Right renal cortex interstitium (tissue), 3 donors: ENCODE data around the gene CEMIP. TPM values are rescaled to one million over a fixed set of nuclear protein-coding genes. Genes with fewer than 3 reads are reported as not detected.

Experiments
- DNase-seq, 3 donors: peaks; one replicate each; pipeline ENCODE4 v3.0.0-alpha.2; 2013; ENCODE audit warnings: low read depth in 3 of 3, low spot score in 2 of 3
- polyA plus RNA-seq, 3 donors: library from polyadenylated mRNA; unstranded; fragments of 120-200 nt; gene quantifications; one replicate each; pipeline ENCODE4 v1.2.1, GENCODE V29; 2013; ENCODE audit not compliant: insufficient read length in 3 of 3

The CEMIP gene
- polyA plus RNA-seq, 3 donors: 1.9 to 2.6 (median 2.5) TPM

DNA sequence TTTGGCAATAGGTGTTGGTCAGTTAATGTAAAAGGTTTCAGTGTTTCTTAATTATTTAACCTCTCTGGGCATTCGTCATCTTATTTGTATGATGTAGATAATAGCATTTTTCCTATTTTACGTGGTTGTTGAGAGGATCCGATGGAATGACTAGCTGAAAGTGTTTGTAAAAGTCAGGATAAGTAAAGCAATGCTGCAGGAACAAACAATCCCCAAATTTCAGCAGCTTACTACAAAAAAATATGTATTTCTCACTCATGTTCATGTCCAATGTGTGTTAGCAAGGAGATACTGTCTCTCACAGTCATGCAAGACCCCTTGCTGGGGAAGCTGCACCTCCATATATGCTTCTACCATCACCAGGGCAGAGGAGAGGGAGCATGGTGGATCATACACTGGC lies 38.7 kb downstream of the CEMIP start:
- DNase-seq: no peak

DNA sequence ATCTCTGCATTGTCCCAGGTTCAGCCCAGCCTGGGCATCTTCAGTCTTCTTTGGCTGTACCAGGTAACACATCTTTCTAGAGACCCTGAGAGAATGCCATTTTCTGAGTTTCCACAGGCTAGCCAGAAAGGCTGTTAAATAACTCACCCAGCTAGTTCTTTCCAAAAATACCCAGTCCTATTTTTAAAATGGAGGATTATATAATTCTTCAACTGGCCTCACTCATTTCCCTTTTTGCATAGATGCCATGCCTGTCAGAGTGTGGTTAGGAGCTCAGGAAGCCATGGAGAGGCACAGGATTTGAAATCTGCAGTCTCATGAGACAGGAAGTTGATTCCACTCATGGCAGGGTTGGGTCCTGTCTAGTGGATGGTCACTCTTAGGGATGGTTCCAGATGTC lies 39.8 kb downstream of the CEMIP start:
- DNase-seq: no peak

DNA sequence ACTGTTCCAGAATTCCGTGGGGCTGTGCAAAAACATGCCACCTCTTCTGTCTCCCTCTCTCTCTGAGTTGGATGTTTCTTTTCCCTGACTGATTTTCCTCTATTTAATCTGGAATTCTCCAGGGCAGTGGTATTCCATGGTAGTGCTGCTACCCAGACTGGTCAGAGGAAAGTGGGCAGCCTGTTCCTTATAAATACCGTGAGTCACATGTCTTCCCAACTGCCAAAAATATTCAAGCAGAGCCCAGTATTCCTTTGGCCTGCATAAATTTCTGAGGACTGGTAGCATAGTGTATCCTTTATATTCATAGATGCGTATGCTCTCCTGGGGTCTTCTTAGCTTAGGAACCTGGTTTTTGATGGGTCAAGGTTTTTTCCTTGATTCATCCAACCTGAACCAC lies 40.9 kb downstream of the CEMIP start:
- no peak for DNase-seq

DNA sequence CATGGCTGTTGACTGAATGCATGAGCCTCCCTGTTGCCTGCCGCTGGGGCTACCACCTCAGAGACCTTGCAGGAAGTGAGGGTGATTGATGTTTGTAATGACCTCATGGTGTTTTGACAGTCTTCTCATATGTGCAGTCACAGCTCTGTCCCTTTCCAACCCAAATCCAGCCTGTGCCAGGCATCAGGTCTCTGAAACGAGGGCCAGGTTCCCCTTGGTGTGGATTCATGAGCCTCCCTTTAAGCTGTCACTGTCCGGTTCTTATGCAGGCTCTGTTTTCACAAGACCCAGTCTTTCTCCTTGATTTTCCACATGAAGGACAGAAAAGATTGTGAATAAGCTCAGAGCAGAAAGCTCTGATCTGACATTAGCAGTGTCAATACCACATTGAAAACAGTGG lies 43.1 kb downstream of the CEMIP start:
- no peak for DNase-seq

DNA sequence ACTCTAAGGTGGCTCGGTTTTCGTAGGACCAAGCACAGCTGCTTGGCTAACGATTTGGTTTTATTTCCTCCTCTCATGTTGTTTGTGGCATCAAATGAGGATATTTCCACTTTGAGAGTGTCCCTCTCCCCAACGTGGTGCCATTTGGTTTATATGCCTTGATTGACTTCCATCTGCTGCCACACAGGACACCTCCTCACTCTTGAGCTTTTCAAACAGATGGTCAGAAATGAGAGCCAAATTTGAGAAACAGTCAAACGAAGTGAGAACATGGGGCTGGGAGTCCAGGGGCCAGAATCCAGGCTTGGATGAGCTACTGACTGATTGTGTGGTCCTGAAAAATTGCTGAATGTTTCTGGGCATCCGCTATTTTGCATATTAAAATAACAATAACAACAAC lies 43.5 kb downstream of the CEMIP start:
- no peak for DNase-seq

DNA sequence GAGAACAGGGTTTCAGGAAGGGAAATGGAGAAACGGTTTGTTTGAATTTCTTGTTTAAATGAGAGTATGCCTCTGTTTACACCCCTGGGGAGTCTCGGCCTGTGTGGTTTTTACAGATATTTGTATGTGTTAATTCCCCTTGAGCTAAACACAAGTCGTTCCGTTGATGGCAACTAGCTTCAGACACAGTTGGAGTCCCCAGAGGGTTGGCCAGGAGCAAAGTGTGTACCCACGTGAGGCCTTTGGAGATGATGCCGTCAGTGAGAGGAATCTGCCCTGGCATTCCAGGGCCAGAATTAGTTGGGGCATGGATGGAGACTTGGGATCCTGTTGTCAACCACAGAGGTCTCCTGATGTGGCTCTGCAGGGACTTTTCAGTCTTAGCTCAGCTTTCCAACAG lies 44.0 kb downstream of the CEMIP start:
- DNase-seq: no peak

DNA sequence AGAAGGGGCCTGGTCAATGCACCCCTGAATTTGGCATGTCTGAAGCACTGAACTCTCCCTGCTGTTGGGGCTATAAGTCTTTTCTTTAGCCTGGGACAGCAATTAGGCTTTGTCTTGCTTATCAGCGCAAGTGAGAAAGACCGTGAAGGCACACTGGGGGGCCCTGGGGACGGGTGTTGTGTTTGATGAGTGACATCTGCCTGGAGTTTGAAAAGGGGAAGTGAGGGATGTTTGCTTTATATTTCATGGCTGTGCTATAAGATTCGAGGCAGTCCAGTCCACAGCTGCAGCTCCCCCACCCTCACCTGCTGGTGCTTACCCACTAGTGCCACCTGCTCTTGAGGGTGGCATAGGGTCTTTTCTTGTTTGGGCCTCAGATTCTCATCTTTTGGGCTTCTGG lies 44.8 kb downstream of the CEMIP start:
- DNase-seq: no peak

DNA sequence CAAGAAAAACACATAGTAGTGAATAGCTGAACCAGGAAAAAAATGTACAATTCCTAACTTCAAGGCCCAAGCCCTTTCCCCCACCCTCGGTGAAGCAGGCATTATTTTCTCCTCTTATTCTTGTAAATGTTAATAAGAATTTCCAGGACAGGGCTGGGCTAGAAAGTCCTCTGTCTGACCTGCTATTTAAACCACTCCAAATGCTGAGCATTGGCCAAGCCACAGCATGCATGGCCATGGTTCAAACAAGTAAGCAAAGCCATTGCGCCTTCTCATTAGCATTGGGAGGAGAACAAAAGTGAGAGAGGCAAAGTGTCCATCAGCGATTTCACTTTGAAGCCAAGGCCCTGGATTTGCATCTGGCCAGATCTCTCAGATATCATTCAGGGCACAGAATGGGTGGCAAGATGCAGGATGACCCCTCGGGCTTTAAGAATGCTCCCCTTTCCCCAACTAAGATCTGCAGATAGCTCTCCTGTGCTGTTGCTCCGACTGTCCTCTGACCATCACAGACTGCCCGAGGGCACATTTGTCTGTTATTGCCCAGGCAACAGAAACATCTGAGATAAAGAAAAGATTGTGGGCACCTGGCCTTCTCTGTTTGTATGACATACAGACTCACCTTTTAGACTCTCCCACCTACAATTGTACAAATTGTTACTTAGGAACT lies 46.3 kb downstream of the CEMIP start:
- DNase-seq: no peak

DNA sequence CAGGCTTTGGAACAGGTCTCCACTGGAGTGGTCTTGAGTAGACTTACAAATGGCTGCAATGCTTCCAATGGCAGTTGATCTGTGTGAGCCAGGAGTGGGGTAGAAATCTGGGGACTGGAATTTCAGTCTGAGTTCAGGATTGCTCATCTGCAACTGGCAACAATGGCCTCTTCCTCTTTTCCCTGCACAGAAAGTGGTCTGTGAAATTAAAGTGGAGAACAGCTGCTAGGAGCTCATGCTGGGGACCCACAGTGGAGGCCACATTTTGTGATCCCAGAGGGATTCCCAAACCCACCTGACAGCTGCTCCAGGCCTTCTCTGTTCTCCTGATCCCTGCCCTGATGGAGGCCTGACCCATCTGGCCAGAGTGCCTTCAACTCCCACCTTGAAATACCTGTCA lies 49.6 kb downstream of the CEMIP start:
- DNase-seq: no peak

DNA sequence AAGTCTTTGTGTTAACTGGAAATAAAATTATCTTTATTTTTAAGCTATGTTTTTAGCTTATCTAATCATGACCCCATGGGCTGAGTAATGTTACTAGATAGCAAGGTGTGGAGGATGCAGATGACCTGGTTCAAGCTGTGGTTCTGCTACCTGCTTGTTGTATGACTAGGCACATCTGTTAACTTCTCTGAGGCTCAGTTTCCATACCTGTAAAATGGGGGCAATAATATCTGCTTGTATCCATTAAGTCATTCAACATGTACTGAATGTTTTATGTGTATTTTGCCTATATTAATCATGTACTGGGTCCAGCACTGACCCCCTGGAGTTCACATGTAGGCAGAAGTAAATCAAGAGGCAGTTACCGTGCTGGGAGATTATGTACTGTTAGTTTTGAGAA lies 51.5 kb downstream of the CEMIP start:
- DNase-seq: no peak

DNA sequence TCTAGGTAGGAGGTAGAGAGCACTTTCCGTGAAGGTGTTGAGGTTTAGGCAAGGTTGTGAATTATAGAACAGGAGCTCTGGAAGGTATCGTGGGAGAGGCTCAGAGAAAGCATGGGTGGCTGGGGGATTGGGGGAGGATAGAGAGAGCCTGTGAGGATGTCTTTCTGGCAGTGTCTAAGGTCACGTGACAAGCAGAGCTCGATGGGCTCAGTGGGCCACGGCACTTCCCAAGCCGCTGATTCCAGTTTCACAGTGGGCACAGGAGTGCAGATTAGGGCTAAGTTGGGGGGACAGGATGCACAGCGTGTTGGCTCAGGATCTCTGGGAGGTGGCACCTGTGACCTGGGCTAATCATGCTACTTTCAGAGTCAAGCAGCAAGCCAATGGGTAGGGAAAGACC lies 52.0 kb downstream of the CEMIP start:
- DNase-seq: no peak

DNA sequence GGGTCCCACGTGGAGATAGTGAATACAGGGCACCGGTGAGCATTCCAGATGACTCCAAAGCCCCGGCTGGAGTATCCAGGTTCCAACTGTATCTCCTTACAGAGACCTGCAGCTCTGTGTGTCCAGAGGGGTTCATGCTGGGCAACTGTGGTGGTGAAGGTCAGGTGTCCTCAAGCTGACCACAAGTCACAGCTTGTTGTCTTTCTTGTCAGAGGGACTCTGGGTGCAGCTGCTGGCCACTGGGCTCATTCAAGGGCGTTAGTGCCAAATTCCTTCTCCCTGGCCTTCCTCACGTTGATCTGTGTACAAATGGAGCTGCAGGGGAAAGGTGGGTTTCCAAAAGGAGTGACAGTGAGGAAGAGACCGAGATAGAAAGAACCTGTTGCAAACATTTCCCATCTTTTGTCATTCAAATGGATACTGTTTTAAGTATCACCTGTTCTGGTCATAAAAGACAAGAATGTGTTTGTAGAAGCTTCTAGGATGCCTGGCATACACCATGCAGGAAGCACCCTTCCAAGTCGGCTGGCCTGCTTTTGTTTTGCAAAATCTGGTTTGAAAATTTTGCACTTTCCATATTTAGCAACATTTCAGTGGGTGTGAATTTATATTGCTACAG lies 52.5 kb downstream of the CEMIP start:
- DNase-seq: no peak

DNA sequence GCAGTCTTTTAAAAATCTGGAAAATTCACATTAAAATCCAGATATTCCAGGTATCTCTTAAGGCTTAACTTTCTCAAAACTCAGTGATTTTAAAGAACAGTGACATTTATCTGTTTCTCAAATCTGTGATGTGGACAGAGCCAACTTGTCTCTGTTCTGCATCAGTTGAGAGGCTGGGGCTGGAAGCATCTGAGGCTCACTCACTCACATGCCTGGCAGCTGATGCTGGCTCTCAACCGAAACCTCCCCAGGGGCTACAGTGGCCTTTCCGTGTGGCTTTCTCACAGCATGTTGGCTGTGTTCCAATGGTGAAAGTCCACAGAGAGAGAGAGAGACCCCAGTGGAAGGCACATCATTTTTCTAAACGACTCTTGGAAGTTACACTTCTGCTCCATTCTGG lies 53.5 kb downstream of the CEMIP start:
- no peak for DNase-seq

DNA sequence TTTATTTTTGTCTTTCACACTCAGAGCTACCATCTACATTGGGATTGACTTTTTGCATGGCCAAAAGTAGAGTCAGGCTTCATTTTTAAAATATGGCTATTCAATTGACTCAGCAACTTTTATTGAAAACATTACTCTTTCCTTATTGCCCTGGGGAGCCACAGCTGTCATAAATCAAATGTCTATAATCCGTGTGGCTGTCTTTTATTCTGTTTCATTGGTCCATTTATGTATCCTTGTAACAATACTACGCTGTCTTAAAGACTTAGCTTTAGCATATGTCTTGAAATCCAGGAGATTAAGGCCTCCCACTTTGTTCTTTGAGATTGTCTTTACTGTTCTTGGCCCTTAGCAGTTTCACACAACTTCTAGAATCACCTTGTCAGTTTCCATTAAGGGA lies 55.2 kb downstream of the CEMIP start:
- DNase-seq: no peak

DNA sequence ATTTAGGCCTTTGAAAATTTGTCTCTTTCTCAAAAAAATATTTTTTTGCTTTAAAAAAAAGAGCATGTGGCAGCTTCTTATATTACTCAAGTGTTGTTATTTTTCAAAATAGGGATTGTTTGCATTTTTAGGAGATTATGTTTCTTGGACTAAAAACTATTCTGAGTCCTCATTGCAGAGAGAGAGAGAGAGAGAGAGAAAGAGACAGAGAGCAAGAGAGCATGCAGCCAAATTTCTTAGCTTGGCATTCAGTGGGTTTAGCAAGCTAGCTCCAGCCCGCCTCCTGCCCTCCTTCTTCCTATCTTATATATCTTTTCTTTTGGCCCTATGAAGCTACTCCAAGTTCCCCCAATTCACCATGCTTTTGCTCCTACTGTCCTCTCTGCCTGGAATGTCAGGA lies 55.7 kb downstream of the CEMIP start:
- DNase-seq: no peak

DNA sequence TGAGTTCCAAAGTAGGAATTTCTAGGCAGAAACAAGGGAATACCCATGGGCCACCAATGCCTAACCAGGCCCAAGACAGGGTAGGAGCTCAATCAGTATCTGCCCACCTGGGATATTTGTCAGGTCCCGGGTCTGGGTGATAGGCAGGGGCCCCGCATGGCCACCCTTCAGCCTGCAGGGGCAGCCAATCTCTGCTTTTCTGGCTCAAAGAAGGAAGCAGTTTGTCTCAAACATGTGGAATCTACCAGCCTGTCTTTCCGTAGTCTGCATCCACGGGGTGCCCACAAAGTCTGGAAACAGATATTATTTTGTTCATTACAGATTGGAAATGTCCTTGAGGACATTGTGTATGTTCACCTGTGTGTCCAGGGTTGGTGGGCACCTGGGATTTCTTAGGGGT lies 56.2 kb downstream of the CEMIP start:
- DNase-seq: no peak

DNA sequence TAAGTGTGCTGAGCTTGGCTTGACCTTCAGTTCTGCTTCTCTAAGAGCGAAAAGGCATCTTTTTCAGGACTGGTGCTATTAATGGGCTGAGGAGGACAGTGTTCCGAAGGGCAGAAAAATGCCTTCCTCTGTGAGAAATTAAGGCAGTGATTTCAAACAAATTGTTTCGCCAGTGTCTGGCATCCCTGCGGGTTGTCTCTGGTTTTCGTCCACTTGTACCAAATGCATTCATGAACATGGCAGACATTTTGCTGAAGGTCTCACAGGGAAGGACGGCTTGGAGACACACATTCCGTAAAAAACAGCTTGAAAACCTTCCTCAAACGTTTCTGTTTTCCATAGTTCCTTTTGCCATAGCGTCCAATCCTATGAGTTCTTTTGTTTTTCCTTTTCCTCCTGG lies 57.1 kb downstream of the CEMIP start:
- DNase-seq: no peak

DNA sequence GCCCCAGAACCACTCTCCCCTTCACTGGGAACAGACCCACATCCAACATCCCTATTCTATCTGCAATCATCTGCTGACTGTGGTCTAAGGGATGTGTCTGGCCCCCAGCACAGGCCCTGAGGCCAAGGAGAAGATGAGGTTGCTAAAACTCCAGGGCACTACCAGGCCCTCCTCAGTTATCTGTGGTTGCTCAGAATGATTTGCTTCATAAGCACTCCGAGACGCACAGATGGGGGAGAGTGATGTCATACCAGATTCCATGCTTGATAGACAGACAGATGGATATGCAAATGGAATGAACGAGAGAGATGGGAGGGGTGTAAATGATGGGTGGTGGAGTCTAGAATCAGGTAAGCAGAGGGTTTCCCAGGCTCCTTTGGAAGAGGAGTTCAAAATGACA lies 57.8 kb downstream of the CEMIP start:
- no peak for DNase-seq

DNA sequence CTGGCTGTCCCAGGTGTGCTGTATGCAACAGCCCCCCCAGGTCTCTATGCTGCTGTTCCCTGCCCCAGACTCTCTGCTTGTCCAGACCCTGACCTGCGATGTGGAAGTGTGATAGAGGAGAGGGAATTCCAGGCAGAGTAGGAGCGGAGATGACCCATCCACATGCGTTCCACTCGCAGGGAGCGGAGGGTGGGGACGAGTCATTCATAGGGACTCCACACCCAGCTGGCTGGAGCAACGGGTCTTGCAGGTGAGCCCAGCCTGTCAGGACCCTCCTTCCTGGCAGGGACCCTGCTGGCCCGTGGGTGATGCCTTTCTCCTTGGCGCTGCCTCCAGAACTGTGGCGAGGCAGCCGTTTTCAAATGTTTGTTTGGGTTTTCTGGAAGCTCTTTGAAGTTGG lies 58.8 kb downstream of the CEMIP start:
- no peak for DNase-seq

DNA sequence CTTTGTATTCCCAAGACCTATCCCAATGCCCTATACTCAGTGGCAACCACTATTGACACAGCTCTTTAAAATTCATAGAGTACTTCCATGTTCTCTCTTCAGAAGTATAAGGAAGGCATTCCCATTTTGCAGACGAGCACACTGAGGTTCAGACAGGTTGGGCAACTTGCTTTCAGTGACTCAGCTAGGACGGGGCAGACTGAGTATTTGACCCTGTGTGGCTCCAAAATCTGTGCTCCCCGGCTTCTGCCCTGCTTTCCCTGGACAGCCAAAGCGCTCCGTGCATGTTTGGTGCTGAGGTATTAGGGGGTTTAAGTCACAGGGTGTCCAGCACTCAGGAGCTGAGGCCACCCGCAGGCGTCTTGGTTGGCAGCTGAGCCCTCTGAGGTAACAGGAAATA lies 59.5 kb downstream of the CEMIP start:
- no peak for DNase-seq

DNA sequence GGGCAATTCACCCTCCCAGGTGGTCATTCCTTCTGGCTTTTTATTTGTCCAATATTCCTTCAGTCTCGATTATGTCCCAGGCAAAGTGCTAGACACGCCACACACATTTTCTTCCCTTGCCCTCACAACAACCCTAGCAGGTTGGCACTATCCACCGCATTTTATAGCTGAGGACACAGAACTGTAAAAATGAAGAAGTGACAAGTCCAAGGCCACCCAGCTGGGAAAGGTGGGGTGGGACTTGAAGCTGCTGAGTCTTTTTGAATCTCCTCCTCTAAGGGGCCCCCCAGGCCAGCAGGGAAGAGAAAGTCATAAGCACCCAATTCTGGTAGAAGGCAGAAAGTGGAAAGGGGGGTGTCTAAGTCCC lies 60.6 kb downstream of the CEMIP start:
- no peak for DNase-seq

DNA sequence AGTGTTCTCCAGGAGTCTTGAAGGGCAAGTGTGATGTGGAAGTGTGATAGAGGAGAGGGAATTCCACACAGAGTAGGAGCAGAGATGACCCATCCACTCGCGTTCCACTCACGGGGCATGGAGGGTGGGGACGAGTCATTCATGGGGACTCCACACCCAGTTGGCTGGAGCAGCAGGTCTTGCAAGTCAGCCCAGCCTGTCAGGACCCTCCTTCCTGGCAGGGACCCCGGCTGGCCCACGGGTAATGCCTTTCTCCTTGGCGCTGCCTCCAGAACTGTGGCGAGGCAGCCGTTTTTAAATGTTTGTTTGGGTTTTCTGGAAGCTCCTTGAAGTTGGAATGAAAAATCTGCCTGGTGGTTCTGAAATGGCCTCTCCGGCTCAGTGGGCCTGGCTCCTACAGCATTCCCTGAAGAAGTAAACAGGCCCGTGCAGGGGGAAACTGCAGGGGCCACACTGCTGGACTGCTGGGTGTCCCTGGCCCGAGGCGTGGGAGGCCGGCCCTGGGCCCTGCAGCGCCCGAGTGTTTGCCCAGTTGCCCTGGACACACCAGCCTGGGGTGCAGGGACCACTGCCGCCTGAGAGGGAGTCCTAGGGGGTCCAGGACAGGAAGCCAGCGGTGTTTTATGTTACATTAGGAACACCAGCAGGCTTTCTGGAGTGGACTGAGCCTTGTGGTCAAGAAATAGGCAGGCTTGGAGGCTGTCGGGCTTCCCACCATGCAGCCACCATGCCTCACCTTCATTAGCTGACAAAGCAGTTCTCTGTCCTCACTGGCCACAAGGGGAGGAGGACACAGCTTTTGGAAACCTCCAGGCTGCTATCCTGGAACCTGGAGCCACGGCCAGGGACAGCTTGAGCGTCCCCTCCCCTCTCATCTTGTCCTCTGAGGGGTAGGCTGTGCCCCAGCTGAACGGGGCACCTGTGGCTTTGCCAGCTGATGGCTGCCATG lies 61.3 kb downstream of the CEMIP start:
- no peak for DNase-seq
